ENCODE results near the gene GATA5. TPM values are rescaled to one million over a fixed set of nuclear protein-coding genes. Genes with fewer than 3 reads are reported as not detected.

Gene GATA5
- total RNA-seq, 1 donor: not detected

GRCh38 chr20:62416651-62417637 is 58.9 kb downstream of the GATA5 start:
- TF ChIP-seq CTCF (IDR thresholded peaks at IDR 0.05; ENCODE audit: insufficient read depth, low read depth, low read length): no peak
- no peak overlapping the region for H3K4me3 ChIP-seq (ENCODE audit: low read depth, low read length)
- no peak for DNase-seq (ENCODE audit: low read depth)

- TF ChIP-seq CTCF (IDR thresholded peaks at IDR 0.05; ENCODE audit: insufficient read depth, low read depth, low read length): no peak
- no peak overlapping the region for H3K4me3 ChIP-seq (ENCODE audit: low read depth, low read length)
- DNase-seq (ENCODE audit: low read depth): no peak
Observed at GRCh38 chr20:62415354-62416111, 60.3 kb downstream of the GATA5 start.

GRCh38 chr20:62413896-62414481 is 61.8 kb downstream of the GATA5 start:
- H3K4me3 ChIP-seq (ENCODE audit: low read depth, low read length): no peak overlapping the region
- no peak for DNase-seq (ENCODE audit: low read depth)
- no peak for TF ChIP-seq CTCF (IDR thresholded peaks at IDR 0.05; ENCODE audit: insufficient read depth, low read depth, low read length)

Other genes with a start within 250 kb of the GATA5 start
- 27.7 and 36.7 TPM in 2 replicates for gene OSBPL2, start 237.5 kb downstream of the GATA5 start, total RNA-seq
- gene ADRM1, start 173.0 kb downstream of the GATA5 start, total RNA-seq: 111 and 138 TPM in 2 replicates
- gene LAMA5, start 108.7 kb downstream of the GATA5 start, total RNA-seq: 35.1 and 55.3 TPM in 2 replicates
- 357 and 457 TPM in 2 replicates for gene RPS21, start 88.9 kb downstream of the GATA5 start, total RNA-seq
- 1.7 and 1.9 TPM in 2 replicates for gene CABLES2, start 68.7 kb downstream of the GATA5 start, total RNA-seq
- gene RBBP8NL, start 48.5 kb downstream of the GATA5 start, total RNA-seq: not detected in 2 replicates
- 0.97 and 3.0 TPM in 2 replicates for gene SLCO4A1, start 166.5 kb upstream of the GATA5 start, total RNA-seq
- gene NTSR1, start 232.8 kb upstream of the GATA5 start, total RNA-seq: under 0.01 TPM in 2 replicates